Measurements from ENCODE around the gene GIT2. TPM values are rescaled to one million over a fixed set of nuclear protein-coding genes. Genes with fewer than 3 reads are reported as not detected.
"Not testable (repeated sequence)": the region's sequence is repeated elsewhere in the genome, so short reads cannot be mapped to it uniquely, and the experiment has no call there.

Gene GIT2
- 66.6 TPM for total RNA-seq

DNA sequence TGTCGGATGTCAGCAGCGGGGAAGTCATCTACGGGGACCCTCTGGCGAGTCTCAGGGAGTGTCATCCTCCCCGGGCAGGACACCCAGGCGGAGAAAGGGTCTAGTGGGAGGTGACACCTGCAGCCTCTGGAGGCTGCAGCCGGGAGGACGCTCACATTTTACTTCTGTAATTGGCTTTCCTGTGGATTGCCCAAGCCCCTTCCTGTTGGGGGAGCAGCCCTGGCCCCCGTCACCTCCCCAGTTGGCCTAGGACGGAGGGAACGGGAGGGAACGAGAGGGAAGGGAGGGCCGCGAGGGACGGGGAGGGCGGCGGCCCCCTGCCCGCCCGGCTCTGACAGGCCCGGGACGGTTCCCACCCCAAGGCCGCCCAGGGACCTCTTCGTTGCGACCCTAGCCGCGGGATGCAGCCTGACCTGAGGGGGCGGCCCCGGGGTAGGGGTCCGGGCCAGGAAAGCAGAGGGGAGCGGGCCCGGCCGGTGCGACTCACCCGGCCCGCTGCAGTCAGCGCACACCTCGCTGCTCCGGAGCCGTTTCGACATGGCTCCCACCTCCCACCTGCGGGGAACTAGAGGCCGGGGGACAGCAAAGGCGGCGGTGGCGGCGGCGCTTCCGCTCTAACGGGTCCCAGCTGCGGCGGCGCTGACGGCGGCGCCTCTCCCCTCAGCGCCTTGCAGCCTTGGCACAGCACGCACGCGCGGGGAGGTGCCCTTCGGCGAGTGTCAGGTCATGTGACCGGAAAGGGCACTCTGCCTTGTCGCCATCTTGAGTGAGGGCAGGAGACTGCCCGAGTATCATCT lies at the start of gene GIT2:
TSS of gene GIT2 (minus strand) at position 683 of the 797 bp plus-strand sequence. CDS start at position 539, 144 bp downstream.
- intact Hi-C loops (cut with DNase I) = no loop called here
- DNase-seq (ENCODE audit: low spot score) = peak; percentile 95
- ATAC-seq = peak; percentile 94

GRCh38 chr12:110042264-110042663 lies 46.1 kb upstream of the GIT2 start:
- intact Hi-C loops (cut with DNase I) = no loop called here
- DNase-seq (ENCODE audit: low spot score) (no peak), ATAC-seq (no peak)

- ATAC-seq = no peak
- intact Hi-C loops (cut with DNase I) = no loop called here
- DNase-seq (ENCODE audit: low spot score) = no peak
Observed at GRCh38 chr12:110039085-110039807, 43.1 kb upstream of the GIT2 start.

GRCh38 chr12:110038741-110039084 lies 42.5 kb upstream of the GIT2 start:
- no peak for DNase-seq (ENCODE audit: low spot score)
- ATAC-seq = no peak
- intact Hi-C loops (cut with DNase I) = no loop called here

- intact Hi-C loops (cut with DNase I) = no loop called here
- no peak for ATAC-seq
- no peak for DNase-seq (ENCODE audit: low spot score)
Observed at GRCh38 chr12:110037315-110037714, 41.1 kb upstream of the GIT2 start.

GRCh38 chr12:110035534-110036104 lies 39.5 kb upstream of the GIT2 start:
- intact Hi-C loops (cut with DNase I) = no loop called here
- ATAC-seq (no peak), DNase-seq (ENCODE audit: low spot score) (no peak)

GRCh38 chr12:110033888-110034287 lies 37.7 kb upstream of the GIT2 start:
- intact Hi-C loops (cut with DNase I) = no loop called here
- DNase-seq (ENCODE audit: low spot score) (no peak), ATAC-seq (no peak)

DNA sequence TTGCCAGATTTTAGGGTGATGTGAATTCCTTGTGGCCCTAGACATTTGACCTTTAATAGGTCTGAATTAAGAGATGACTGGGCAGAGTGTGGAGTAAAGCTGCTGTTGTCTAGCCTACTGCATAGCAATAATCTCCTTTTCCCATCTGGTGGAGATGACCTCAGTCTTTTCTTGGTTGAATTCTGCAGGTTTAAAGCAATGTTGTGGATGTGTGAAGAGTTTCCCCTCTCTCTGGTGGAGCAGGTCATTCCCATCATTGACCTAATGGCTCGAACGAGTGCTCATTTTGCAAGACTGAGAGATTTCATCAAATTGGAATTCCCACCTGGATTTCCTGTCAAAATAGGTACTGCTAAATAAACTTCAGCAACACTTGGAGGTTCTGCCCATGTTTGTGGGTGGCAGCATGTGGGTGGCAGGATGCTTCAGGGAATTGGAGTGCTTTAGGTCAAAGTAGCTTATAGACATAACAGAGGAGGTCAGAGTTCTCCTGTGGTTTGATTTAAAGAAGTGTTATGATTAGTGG lies 33.2 kb upstream of the GIT2 start:
- DNase-seq (ENCODE audit: low spot score) = no peak
- no peak for ATAC-seq
- intact Hi-C loops (cut with DNase I) = no loop called here

DNA sequence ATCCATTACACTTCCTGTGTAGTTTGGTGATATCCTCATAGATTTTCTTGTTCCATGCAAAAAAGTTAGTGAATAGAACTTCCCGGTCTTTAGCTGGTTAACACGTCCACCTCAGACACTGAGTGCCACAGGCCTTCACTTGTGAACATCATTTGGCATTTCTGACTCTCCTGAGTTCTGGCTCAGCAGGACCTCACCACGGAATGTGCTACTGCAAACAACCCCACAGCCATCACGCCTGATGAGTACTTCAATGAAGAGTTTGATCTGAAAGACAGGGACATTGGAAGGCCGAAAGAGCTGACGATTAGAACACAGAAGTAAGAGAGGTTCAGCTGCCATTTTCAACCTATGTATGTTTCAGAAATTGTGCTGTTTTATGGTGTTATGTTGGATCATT lies 32.2 kb upstream of the GIT2 start:
- DNase-seq (ENCODE audit: low spot score) = no peak
- no peak for ATAC-seq
- intact Hi-C loops (cut with DNase I) = no loop called here

- ATAC-seq (no peak), DNase-seq (ENCODE audit: low spot score) (no peak)
- intact Hi-C loops (cut with DNase I) = no loop called here
Observed at GRCh38 chr12:110024051-110024450, 27.9 kb upstream of the GIT2 start.

- no peak for DNase-seq (ENCODE audit: low spot score)
- no peak for ATAC-seq
- intact Hi-C loops (cut with DNase I) = no loop called here
Observed at GRCh38 chr12:110023059-110023980, 27.2 kb upstream of the GIT2 start.

DNA sequence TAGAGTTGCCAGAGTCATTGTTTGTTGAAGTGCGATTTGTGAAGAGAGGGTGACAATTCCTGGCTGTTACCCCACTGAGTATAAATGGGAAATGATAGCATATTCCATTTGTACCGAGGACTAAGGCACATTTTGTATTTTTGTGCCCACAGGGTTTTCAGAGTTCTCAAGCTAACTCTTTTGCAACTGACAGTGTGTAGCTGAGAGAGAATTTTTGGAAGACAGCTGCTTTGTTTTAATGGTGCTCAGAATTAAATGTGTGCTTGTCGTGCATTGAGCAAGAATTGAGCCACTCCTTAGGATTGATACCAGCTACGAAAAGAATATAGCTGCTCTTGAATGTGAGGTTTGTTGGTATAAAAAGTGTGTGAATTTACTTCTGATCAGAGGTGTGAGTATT lies 24.8 kb upstream of the GIT2 start:
- intact Hi-C loops (cut with DNase I) = no loop called here
- DNase-seq (ENCODE audit: low spot score) (no peak), ATAC-seq (no peak)

- ATAC-seq = no peak
- intact Hi-C loops (cut with DNase I) = no loop called here
- no peak for DNase-seq (ENCODE audit: low spot score)
Observed at GRCh38 chr12:110015132-110015531, 19.0 kb upstream of the GIT2 start.

DNA sequence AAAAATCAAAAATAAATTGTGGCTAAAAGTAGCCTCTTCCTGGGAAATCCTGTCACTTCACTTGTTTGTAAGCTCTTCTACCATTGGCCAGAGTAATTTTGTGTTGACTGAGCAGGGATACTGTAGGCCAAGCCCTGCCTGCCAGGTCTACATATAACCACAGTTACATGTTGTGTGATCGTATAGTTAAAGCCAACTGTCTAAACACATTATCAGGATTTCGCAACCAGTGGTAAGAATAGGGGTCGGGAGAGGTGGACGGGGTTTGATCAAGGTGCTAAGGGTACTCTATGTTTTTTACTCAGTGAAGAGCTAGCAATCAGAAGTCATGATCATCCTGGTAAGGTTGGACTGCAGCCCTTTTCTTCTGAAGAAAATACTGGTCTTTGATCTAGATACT lies 16.5 kb upstream of the GIT2 start:
- DNase-seq (ENCODE audit: low spot score) (no peak), ATAC-seq (no peak)
- intact Hi-C loops (cut with DNase I) = no loop called here

DNA sequence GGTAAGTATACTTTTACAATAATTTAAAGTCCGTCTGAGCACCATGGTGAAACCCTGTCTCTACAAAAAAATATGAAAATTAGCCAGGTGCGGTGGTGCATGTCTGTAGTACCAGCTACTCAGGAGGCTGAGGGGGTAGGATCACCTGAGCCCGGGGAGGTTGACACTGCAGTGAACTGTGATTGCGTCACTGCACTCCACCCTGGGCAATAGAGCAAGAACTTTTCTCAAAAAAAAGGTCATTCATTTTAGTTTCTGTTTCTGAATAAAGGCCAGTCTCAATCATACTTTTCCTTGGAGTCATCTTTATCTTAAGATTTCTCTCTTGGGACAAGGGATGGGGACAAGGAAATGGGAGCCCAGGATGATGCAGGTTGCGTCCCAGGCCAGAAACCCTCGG lies 16.0 kb upstream of the GIT2 start:
- no peak for ATAC-seq
- DNase-seq (ENCODE audit: low spot score) = no peak
- intact Hi-C loops (cut with DNase I) = no loop called here

- no peak for DNase-seq (ENCODE audit: low spot score)
- ATAC-seq = no peak
- intact Hi-C loops (cut with DNase I) = no loop called here
Observed at GRCh38 chr12:110010853-110011723, 14.9 kb upstream of the GIT2 start.

GRCh38 chr12:110008681-110009398 lies 12.7 kb upstream of the GIT2 start:
- DNase-seq (ENCODE audit: low spot score); ATAC-seq; intact Hi-C loops (cut with DNase I): not testable (repeated sequence)

DNA sequence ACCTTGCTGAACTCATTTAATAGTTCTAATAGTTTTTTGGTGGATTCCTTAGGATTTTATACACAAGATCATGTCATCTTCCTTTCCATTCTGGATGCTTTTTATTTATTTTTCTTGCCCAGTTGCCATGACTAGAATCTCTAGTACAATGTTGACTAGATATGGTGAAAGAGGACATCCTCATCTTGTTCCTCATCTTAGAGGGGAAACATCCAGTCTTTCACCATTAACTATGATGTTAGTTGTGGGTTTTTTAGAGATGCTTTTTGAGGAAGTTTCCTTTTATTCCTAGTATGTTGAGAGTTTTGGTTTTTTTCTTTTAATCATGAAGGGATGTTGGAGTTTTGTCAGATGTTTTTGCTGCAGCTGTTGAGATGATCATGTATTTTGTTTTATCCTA lies 11.7 kb upstream of the GIT2 start:
- ATAC-seq (no peak), DNase-seq (ENCODE audit: low spot score) (no peak)
- intact Hi-C loops (cut with DNase I) = no loop called here

Data from sciatic nerve (tissue), 2 donors.